ENCODE results near the gene PSME3. TPM values are rescaled to one million over a fixed set of nuclear protein-coding genes. Genes with fewer than 3 reads are reported as not detected.

The PSME3 gene
- total RNA-seq, 1 experiment from 2014 or later, result 163 TPM

GRCh38 chr17:42891539-42892152 lies 58.4 kb downstream of the PSME3 start:
- TF ChIP-seq, protein P1, sequence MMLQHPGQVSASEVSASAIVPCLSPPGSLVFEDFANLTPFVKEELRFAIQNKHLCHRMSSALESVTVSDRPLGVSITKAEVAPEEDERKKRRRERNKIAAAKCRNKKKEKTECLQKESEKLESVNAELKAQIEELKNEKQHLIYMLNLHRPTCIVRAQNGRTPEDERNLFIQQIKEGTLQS (IDR thresholded peaks at IDR 0.05), result no peak
- TF ChIP-seq CBX3 (IDR thresholded peaks at IDR 0.05; ENCODE audit: low read depth), result no peak
- no peak for TF ChIP-seq ZNF274 (IDR thresholded peaks at IDR 0.05; ENCODE audit: low read depth, low read length)
- no peak for TF ChIP-seq EZH2phosphoT487 (IDR thresholded peaks at IDR 0.05; ENCODE audit: borderline replicate concordance)
- no peak for TF ChIP-seq POLR2AphosphoS5 (IDR thresholded peaks at IDR 0.05; ENCODE audit: low read depth, low read length)
- no peak for TF ChIP-seq JUND (IDR thresholded peaks at IDR 0.05)
- no peak for TF ChIP-seq SP1 (IDR thresholded peaks at IDR 0.05; ENCODE audit: low read depth)
- no peak for TF ChIP-seq EGR1 (IDR thresholded peaks at IDR 0.05; ENCODE audit: low read depth)
- no peak for TF ChIP-seq CEBPB (IDR thresholded peaks at IDR 0.05; ENCODE audit: low read depth)
- no peak for TF ChIP-seq YY1 (IDR thresholded peaks at IDR 0.05; ENCODE audit: extremely low read depth, insufficient replicate concordance, low read depth, low read length)
- TF ChIP-seq, protein P2, sequence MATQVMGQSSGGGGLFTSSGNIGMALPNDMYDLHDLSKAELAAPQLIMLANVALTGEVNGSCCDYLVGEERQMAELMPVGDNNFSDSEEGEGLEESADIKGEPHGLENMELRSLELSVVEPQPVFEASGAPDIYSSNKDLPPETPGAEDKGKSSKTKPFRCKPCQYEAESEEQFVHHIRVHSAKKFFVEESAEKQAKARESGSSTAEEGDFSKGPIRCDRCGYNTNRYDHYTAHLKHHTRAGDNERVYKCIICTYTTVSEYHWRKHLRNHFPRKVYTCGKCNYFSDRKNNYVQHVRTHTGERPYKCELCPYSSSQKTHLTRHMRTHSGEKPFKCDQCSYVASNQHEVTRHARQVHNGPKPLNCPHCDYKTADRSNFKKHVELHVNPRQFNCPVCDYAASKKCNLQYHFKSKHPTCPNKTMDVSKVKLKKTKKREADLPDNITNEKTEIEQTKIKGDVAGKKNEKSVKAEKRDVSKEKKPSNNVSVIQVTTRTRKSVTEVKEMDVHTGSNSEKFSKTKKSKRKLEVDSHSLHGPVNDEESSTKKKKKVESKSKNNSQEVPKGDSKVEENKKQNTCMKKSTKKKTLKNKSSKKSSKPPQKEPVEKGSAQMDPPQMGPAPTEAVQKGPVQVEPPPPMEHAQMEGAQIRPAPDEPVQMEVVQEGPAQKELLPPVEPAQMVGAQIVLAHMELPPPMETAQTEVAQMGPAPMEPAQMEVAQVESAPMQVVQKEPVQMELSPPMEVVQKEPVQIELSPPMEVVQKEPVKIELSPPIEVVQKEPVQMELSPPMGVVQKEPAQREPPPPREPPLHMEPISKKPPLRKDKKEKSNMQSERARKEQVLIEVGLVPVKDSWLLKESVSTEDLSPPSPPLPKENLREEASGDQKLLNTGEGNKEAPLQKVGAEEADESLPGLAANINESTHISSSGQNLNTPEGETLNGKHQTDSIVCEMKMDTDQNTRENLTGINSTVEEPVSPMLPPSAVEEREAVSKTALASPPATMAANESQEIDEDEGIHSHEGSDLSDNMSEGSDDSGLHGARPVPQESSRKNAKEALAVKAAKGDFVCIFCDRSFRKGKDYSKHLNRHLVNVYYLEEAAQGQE (IDR thresholded peaks at IDR 0.05; ENCODE audit: low read depth), result no peak
- no peak for TF ChIP-seq ZFX (IDR thresholded peaks at IDR 0.05)
- no peak for TF ChIP-seq ELF1 (IDR thresholded peaks at IDR 0.05; ENCODE audit: borderline replicate concordance, low read depth)
- no peak for TF ChIP-seq POLR2A (IDR thresholded peaks at IDR 0.05; ENCODE audit: borderline replicate concordance, extremely low read depth, insufficient read depth, insufficient read length)
- TF ChIP-seq SRF (IDR thresholded peaks at IDR 0.05; ENCODE audit: low read depth), result no peak
- Histone ChIP-seq H3K9me3 (ENCODE audit: control insufficient read depth in 1 of 2, insufficient read depth in 1 of 2, low read depth in 1 of 2, low read length in 2 of 2) (no peaks in the 10 kb centered on the region), H2AFZ (ENCODE audit: low read depth, low read length, poor library complexity, severe bottlenecking) (no peak overlapping the region), H3K36me3 (ENCODE audit: control insufficient read depth in 1 of 2, insufficient read depth in 2 of 2, low read length in 2 of 2) (no peaks in the 10 kb centered on the region), H4K20me1 (ENCODE audit: insufficient read depth) (no peaks in the 10 kb centered on the region), H3K4me2 (ENCODE audit: low read length) (no peak overlapping the region), H3K9ac (ENCODE audit: low read length) (no peak overlapping the region), H3K79me2 (ENCODE audit: insufficient read depth, low read length) (no peaks in the 10 kb centered on the region), H3K27me3 (ENCODE audit: insufficient read depth, low read length) (no peaks in the 10 kb centered on the region), H3K27ac (ENCODE audit: low read depth, low read length) (no peak overlapping the region), H3K9me2 (ENCODE audit: insufficient read depth) (no peaks in the 10 kb centered on the region), H3K4me3 (replicated peaks in 1 of 2; ENCODE audit: low read depth in 1 of 2, low read length in 2 of 2) (no peak overlapping the region), H3K4me1 (ENCODE audit: control insufficient read depth in 1 of 2, insufficient read depth in 2 of 2, low read length in 2 of 2) (peaks cover 0 to 11% of the 10 kb centered on the region in 2 experiments; a peak in 2 of 4 replicates)
- RAD21 ChIA-PET (ENCODE audit: low non-redundant PET in 1 of 2, low total read pairs in 2 of 2, uncharacterized antibody in 2 of 2, unreplicated experiment in 2 of 2), result no interaction called here
- BruUV-seq (replicated peaks), result no TSS peak
- ATAC-seq, result no peak
- CTCF ChIA-PET, result no interaction called here
- DNase-seq (ENCODE audit: low read depth, low spot score), result no peak
- POLR2A ChIA-PET, result no interaction called here
- intact Hi-C loops (cut with micrococcal nuclease), result no loop called here
